ENCODE measurements around the gene ATP1A2.

The ATP1A2 gene

GRCh38 chr1:160186246-160186645 is 70.7 kb downstream of the ATP1A2 start:
- DNase-seq, result no peak

GRCh38 chr1:160186729-160187128 is 71.2 kb downstream of the ATP1A2 start:
- DNase-seq, result no peak

GRCh38 chr1:160187407-160187806 is 71.8 kb downstream of the ATP1A2 start:
- no peak for DNase-seq

- DNase-seq, result no peak
Measured at GRCh38 chr1:160188341-160188740, 72.8 kb downstream of the ATP1A2 start.

- DNase-seq, result no peak
Measured at GRCh38 chr1:160189649-160190625, 74.4 kb downstream of the ATP1A2 start, which contains the start of gene CASQ1. Gene CASQ1 (plus strand): TSS chr1:160190575. CDS start chr1:160190752, 177 bp downstream.

- DNase-seq, result no peak
Measured at GRCh38 chr1:160191756-160192155, 76.2 kb downstream of the ATP1A2 start.

- DNase-seq, result peak; percentile 71
Measured at GRCh38 chr1:160192234-160192633, 76.7 kb downstream of the ATP1A2 start.
